ENCODE measurements around the gene TMEM154.

GRCh38 chr4:152598454-152598853 is 81.3 kb downstream of the TMEM154 start:
- TF ChIP-seq POLR2AphosphoS5 (IDR thresholded peaks at IDR 0.05; ENCODE audit: low read depth, low read length) (no peak), POLR2A (IDR thresholded peaks at IDR 0.05; ENCODE audit: low read depth, low read length) (no peak), TAF1 (IDR thresholded peaks at IDR 0.05; ENCODE audit: low read depth, low read length) (no peak), PAX5 (IDR thresholded peaks at IDR 0.05; ENCODE audit: insufficient read depth, low read length, severe bottlenecking) (no peak), POU2F2 (IDR thresholded peaks at IDR 0.05; ENCODE audit: low read depth, low read length) (no peak), SPI1 (IDR thresholded peaks at IDR 0.05; ENCODE audit: low read depth, low read length) (no peak)
